CD4-positive, alpha-beta T cell treated with Interleukin-15 for 4 hours (primary cell): Measurements from ENCODE around the gene SCUBE2.
"Not testable (repeated sequence)": the region's sequence is repeated elsewhere in the genome, so short reads cannot be mapped to it uniquely, and the experiment has no call there.

Source experiments
- DNase-seq: peaks from one replicate; pipeline ENCODE4 v3.0.0-alpha.2; 2020; ENCODE audit warnings: low spot score

The SCUBE2 gene

GRCh38 chr11:9042488-9042887, 48.9 kb downstream of the SCUBE2 start:
- no peak for DNase-seq

GRCh38 chr11:9041747-9042146, 49.7 kb downstream of the SCUBE2 start:
- no peak for DNase-seq

GRCh38 chr11:9040410-9040809, 51.0 kb downstream of the SCUBE2 start:
- no peak for DNase-seq

GRCh38 chr11:9039863-9040262, 51.5 kb downstream of the SCUBE2 start:
- DNase-seq: no peak

- DNase-seq: no peak
Measured at GRCh38 chr11:9039198-9039597, 52.2 kb downstream of the SCUBE2 start.

- no peak for DNase-seq
Measured at GRCh38 chr11:9038541-9038940, 52.9 kb downstream of the SCUBE2 start.

GRCh38 chr11:9037963-9038362, 53.4 kb downstream of the SCUBE2 start:
- DNase-seq: no peak

GRCh38 chr11:9037046-9037780, 54.2 kb downstream of the SCUBE2 start:
- no peak for DNase-seq

GRCh38 chr11:9030601-9031000, 60.8 kb downstream of the SCUBE2 start:
- no peak for DNase-seq

GRCh38 chr11:9029422-9029821, 62.0 kb downstream of the SCUBE2 start:
- DNase-seq: no peak

- no peak for DNase-seq
Measured at GRCh38 chr11:9028581-9028980, 62.8 kb downstream of the SCUBE2 start.

- no peak for DNase-seq
Measured at GRCh38 chr11:9025101-9025850, 66.1 kb downstream of the SCUBE2 start.

GRCh38 chr11:9022961-9023680, 68.3 kb downstream of the SCUBE2 start:
- DNase-seq: no peak

GRCh38 chr11:9020916-9021315, 70.5 kb downstream of the SCUBE2 start:
- DNase-seq: no peak

GRCh38 chr11:9019861-9020260, 71.5 kb downstream of the SCUBE2 start:
- no peak for DNase-seq

- DNase-seq: no peak
Measured at GRCh38 chr11:9017773-9018172, 73.6 kb downstream of the SCUBE2 start.

- DNase-seq: no peak
Measured at GRCh38 chr11:9016916-9017642, 74.3 kb downstream of the SCUBE2 start.

GRCh38 chr11:9015677-9016076, 75.7 kb downstream of the SCUBE2 start:
- peak; percentile 65 for DNase-seq

- no peak for DNase-seq
Measured at GRCh38 chr11:9014826-9015225, 76.6 kb downstream of the SCUBE2 start.

GRCh38 chr11:9013373-9013772, 78.0 kb downstream of the SCUBE2 start:
- no peak for DNase-seq

GRCh38 chr11:9009538-9009937, 81.9 kb downstream of the SCUBE2 start:
- not testable (repeated sequence) for DNase-seq

GRCh38 chr11:9008661-9009060, 82.7 kb downstream of the SCUBE2 start:
- no peak for DNase-seq
